ENCODE results near the gene PRCP.

The PRCP gene

GRCh38 chr11:82786836-82787235 is 113.4 kb downstream of the PRCP start:
- no peak for DNase-seq
- no peak for ATAC-seq

- ATAC-seq (no peak), DNase-seq (no peak)
These were observed 114.2 kb downstream of the PRCP start for GRCh38 chr11:82786001-82786400.

GRCh38 chr11:82782825-82783374 is 117.3 kb downstream of the PRCP start:
- no peak for DNase-seq
- no peak for ATAC-seq

- DNase-seq: no peak
- no peak for ATAC-seq
These were observed 121.5 kb downstream of the PRCP start for GRCh38 chr11:82778776-82779175.

GRCh38 chr11:82776377-82776776 is 123.9 kb downstream of the PRCP start:
- no peak for ATAC-seq
- DNase-seq: no peak

- DNase-seq (peak; percentile 24), ATAC-seq (no peak)
These were observed 124.4 kb downstream of the PRCP start for GRCh38 chr11:82775736-82776346.

GRCh38 chr11:82775218-82775617 is 125.0 kb downstream of the PRCP start:
- DNase-seq: no peak
- no peak for ATAC-seq

Data from stimulated activated naive CD8-positive, alpha-beta T cell treated with anti-CD3 and anti-CD28 coated beads, Interleukin-15, Interleukin-2, amounts not matched to agents 100 U/mL and 50 U/mL, for 24 hours (primary cell).